ENCODE measurements around the gene ELP6.

DNA sequence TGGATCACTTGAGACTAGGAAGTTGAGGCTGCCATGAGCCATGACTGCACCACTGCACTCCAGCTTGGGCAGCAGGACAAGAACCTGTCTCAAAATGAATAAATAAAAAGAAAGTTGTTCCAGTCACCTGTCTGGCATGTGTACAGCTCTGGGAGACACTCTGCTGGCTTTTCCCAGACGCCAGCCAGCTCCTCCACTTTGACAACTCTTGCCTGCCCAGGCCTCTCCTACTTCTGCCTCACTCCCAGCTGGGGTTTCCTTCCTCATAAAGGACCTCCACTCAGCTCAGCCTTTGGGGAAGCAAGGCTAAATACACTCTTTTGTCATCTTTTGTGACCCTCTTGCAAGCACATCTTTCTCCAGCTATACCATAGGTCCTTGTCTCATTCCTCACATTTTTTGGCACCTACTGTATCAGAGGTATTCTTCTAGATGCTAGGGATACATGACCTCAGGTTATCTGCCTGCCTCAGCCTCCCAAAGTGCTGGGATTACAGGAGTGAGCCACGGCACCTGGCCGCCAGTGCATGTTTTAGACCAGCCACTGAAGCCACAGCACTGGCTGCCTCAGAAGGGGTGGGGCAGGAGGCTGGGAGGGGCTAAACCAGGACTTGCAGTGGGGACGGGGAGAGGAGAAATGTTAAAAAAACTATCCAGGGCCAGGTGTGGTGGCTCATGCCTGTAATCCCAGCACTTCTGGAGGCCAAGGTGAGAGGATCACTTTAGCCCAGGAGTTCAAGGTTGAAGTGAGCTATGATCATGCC lies 10.0 kb upstream of the ELP6 start:
- TF ChIP-seq, protein P1, sequence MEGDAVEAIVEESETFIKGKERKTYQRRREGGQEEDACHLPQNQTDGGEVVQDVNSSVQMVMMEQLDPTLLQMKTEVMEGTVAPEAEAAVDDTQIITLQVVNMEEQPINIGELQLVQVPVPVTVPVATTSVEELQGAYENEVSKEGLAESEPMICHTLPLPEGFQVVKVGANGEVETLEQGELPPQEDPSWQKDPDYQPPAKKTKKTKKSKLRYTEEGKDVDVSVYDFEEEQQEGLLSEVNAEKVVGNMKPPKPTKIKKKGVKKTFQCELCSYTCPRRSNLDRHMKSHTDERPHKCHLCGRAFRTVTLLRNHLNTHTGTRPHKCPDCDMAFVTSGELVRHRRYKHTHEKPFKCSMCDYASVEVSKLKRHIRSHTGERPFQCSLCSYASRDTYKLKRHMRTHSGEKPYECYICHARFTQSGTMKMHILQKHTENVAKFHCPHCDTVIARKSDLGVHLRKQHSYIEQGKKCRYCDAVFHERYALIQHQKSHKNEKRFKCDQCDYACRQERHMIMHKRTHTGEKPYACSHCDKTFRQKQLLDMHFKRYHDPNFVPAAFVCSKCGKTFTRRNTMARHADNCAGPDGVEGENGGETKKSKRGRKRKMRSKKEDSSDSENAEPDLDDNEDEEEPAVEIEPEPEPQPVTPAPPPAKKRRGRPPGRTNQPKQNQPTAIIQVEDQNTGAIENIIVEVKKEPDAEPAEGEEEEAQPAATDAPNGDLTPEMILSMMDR (IDR thresholded peaks at IDR 0.05 in 4 of 5, conservative IDR thresholded peaks at IDR 0.05 in 1 of 5) = no peak
- no peak for TF ChIP-seq POLR2A (IDR thresholded peaks at IDR 0.05)
